K562 (cell line): ENCODE data around the gene MAZ. TPM values are rescaled to one million over a fixed set of nuclear protein-coding genes. Genes with fewer than 3 reads are reported as not detected.
A peak's percentile ranks its signal among the peaks of the same experiment; 100 is the strongest.

Experiments used
- ARNT ChIP-seq, 2 experiments: fragments of 450-650 bp; IDR thresholded peaks; 2 replicates each; pipeline ENCODE4 v1.6.1; 2016; ENCODE audit warnings: mild to moderate bottlenecking in 1 of 2
- ATF7 ChIP-seq: fragments of 450-650 bp; IDR thresholded peaks from 2 replicates; pipeline ENCODE4 v1.7.1; 2014; ENCODE audit warnings: mild to moderate bottlenecking, moderate library complexity
- CREBBP ChIP-seq: IDR thresholded peaks from one replicate; pipeline ENCODE4 v1.6.1; 2012; ENCODE audit warnings: low read depth, mild to moderate bottlenecking, control low read depth, inconsistent platforms, low read length
- GTF2F1 ChIP-seq: IDR thresholded peaks from 2 replicates; pipeline ENCODE4 v1.6.1; 2011; ENCODE audit warnings: low read depth, low read length, improper control_type of control experiment
- HES1 ChIP-seq: fragments of 450-650 bp; IDR thresholded peaks from 2 replicates; pipeline ENCODE4 v1.6.1; 2016; ENCODE audit warnings: low read depth, mild to moderate bottlenecking, moderate library complexity
- HIVEP1 ChIP-seq: fragments of 250-450 bp; sonication (Bioruptor Pico); IDR thresholded peaks from 2 replicates; pipeline ENCODE4 v1.4.0; 2020; ENCODE audit warnings: mild to moderate bottlenecking
- HMGN3 ChIP-seq: IDR thresholded peaks from 2 replicates; pipeline ENCODE4 v1.6.1; 2011; ENCODE audit warnings: borderline replicate concordance, low read depth, mild to moderate bottlenecking, mixed read lengths, low read length; ENCODE audit not compliant: insufficient read length; ENCODE audit errors: extremely low read depth
- IFI16 ChIP-seq: fragments of 250-450 bp; sonication (Bioruptor Pico); IDR thresholded peaks from 2 replicates; pipeline ENCODE4 v2.1.2; 2022; ENCODE audit warnings: mild to moderate bottlenecking, inconsistent platforms
- L3MBTL2 ChIP-seq: fragments of 450-650 bp; IDR thresholded peaks from 2 replicates; pipeline ENCODE4 v1.6.1; 2016; ENCODE audit warnings: mild to moderate bottlenecking, moderate library complexity
- NELFE ChIP-seq: IDR thresholded peaks from 2 replicates; pipeline ENCODE4 v1.6.1; 2011; ENCODE audit warnings: mild to moderate bottlenecking; ENCODE audit not compliant: insufficient read depth, insufficient read length
- NFATC3 ChIP-seq: fragments of 450-650 bp; IDR thresholded peaks from 2 replicates; pipeline ENCODE4 v1.6.1; 2017; ENCODE audit warnings: mild to moderate bottlenecking
- NFRKB ChIP-seq: fragments of 450-650 bp; IDR thresholded peaks from 2 replicates; pipeline ENCODE4 v1.6.1; 2016; ENCODE audit warnings: low read depth
- NR2C2 ChIP-seq, 2 experiments: fragments of 200-800 bp in 1 of 2; sonication (Bioruptor generic) in 1 of 2; sonication (generic) in 1 of 2; formaldehyde crosslinking in 1 of 2; IDR thresholded peaks; 2 replicates each; pipeline versions ENCODE4 v1.6.1 to v1.8.0; 2016 to 2022; ENCODE audit warnings: mild to moderate bottlenecking in 1 of 2, missing compliant biosample characterization in 1 of 2, missing genetic modification characterization in 1 of 2, missing genetic modification reagents in 1 of 2
- RBFOX2 ChIP-seq: fragments of 200-400 bp; formaldehyde crosslinking; IDR thresholded peaks from 2 replicates; pipeline ENCODE4 v1.6.1; 2017; ENCODE audit warnings: low read depth, mild to moderate bottlenecking, low read length, moderate library complexity
- SMAD3 ChIP-seq: fragments of 450-650 bp; formaldehyde crosslinking; conservative IDR thresholded peaks from 2 replicates; pipeline ENCODE4 v1.4.0; 2020; ENCODE audit warnings: mild to moderate bottlenecking
- STAT6 ChIP-seq: sonication (generic); formaldehyde crosslinking; IDR thresholded peaks from 2 replicates; pipeline ENCODE4 v1.8.1; 2023; ENCODE audit warnings: mild to moderate bottlenecking, missing genetic modification reagents
- THAP7 ChIP-seq: fragments of 250-450 bp; sonication (Bioruptor Pico); IDR thresholded peaks from 2 replicates; pipeline ENCODE4 v1.5.0; 2021
- THRAP3 ChIP-seq: fragments of 450-650 bp; IDR thresholded peaks from 2 replicates; pipeline ENCODE4 v1.6.1; 2016; ENCODE audit warnings: mild to moderate bottlenecking, inconsistent platforms, borderline replicate concordance
- polyA plus RNA-seq, 8 experiments: library from polyadenylated mRNA; depleted of rRNA in 4 of 8; stranded (reverse) in 5 of 8; unstranded in 3 of 8; fragments of >200 nt; fragmentation: Nextera tagmentation in 2 of 8; fragmentation: Illumina TruSeq in 1 of 8; extraction: Ambion mirVana in 2 of 8; extraction: Trizol in 1 of 8; gene quantifications; 2 replicates each; pipeline versions ENCODE4 v1.2.1 to v1.2.3, GENCODE V29; 2011 to 2014; ENCODE audit warnings: inconsistent platforms in 1 of 8, missing spikeins in 1 of 8
- total RNA-seq, 7 experiments: library from RNA; depleted of rRNA in 6 of 7; stranded (reverse); fragments of >200 nt in 6 of 7; fragmentation: Illumina TruSeq in 2 of 7; extraction: Trizol in 2 of 7; gene quantifications; 2 replicates each; pipeline versions ENCODE4 v1.2.1 to v1.2.3, GENCODE V29; 2011 to 2021; ENCODE audit warnings: low replicate concordance in 1 of 7
- TF ChIP-seq, protein P1 (sequence below): sonication (generic); formaldehyde crosslinking; IDR thresholded peaks from 2 replicates; pipeline ENCODE4 v1.8.0; 2023; ENCODE audit warnings: mild to moderate bottlenecking, missing genetic modification reagents

Gene MAZ
- total and polyA plus RNA-seq, 9 of the 15 experiments (the other 6 are each of a cell fraction or from before 2014, with no cell fraction given): 45.4 to 532 (median 250) TPM

DNA sequence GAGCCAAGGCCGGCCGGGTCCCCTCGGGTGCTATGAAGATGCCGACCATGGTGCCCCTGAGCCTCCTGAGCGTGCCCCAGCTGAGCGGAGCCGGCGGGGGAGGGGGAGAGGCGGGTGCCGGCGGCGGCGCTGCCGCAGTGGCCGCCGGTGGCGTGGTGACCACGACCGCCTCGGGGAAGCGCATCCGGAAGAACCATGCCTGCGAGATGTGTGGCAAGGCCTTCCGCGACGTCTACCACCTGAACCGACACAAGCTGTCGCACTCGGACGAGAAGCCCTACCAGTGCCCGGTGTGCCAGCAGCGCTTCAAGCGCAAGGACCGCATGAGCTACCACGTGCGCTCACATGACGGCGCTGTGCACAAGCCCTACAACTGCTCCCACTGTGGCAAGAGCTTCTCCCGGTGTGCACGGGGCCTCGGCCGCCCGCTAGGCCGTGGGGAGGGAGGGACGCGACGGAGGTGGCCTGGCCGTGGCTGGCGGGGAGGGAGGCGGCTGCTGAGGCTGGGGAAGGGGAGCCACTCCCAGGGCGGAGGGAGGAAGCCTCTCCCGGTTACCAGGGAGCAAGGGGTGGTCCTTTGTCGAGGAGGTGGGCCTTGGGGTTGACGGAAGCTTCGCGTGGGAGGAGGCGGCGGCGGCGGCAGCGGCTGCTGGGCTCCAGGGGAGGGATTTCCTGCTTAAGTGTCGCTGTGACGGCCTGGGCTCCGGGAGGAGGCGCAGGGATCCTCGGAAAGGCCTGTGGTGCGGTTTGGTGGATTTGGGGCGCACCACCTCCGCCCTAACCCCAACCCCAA is 1.3 kb downstream of the MAZ start (continued):
- TF ChIP-seq NELFE (no peak), L3MBTL2 (peak; percentile 98), GTF2F1 (no peak; the same call in 1 of the 2 replicates), HES1 (no peak), SMAD3 (CRISPR knock-in tag) (no peak), STAT6 (peak; percentile 81; the same call in 1 of the 2 replicates), NFRKB (no peak), THRAP3 (no peak), HIVEP1 (CRISPR knock-in tag) (0 out of 2 replicates have a peak, but pooled peaks have one; percentile 67), THAP7 (CRISPR knock-in tag) (no peak), NR2C2 (CRISPR knock-in tag; IDR thresholded peaks at IDR 0.05) (peak; percentile 48; the same call in 1 of the 2 replicates), NR2C2 (tag; IDR thresholded peaks at IDR 0.05) (peak; percentile 27; the same call in 1 of the 2 replicates), CREBBP (no peak), IFI16 (no peak), RBFOX2 (peak; percentile 93), NFATC3 (no peak), ARNT (IDR thresholded peaks at IDR 0.05) (no peak), ATF7 (no peak; the same call in 1 of the 2 replicates), HMGN3 (peak; percentile 83)
- TF ChIP-seq, protein P1, sequence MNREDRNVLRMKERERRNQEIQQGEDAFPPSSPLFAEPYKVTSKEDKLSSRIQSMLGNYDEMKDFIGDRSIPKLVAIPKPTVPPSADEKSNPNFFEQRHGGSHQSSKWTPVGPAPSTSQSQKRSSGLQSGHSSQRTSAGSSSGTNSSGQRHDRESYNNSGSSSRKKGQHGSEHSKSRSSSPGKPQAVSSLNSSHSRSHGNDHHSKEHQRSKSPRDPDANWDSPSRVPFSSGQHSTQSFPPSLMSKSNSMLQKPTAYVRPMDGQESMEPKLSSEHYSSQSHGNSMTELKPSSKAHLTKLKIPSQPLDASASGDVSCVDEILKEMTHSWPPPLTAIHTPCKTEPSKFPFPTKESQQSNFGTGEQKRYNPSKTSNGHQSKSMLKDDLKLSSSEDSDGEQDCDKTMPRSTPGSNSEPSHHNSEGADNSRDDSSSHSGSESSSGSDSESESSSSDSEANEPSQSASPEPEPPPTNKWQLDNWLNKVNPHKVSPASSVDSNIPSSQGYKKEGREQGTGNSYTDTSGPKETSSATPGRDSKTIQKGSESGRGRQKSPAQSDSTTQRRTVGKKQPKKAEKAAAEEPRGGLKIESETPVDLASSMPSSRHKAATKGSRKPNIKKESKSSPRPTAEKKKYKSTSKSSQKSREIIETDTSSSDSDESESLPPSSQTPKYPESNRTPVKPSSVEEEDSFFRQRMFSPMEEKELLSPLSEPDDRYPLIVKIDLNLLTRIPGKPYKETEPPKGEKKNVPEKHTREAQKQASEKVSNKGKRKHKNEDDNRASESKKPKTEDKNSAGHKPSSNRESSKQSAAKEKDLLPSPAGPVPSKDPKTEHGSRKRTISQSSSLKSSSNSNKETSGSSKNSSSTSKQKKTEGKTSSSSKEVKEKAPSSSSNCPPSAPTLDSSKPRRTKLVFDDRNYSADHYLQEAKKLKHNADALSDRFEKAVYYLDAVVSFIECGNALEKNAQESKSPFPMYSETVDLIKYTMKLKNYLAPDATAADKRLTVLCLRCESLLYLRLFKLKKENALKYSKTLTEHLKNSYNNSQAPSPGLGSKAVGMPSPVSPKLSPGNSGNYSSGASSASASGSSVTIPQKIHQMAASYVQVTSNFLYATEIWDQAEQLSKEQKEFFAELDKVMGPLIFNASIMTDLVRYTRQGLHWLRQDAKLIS (CRISPR knock-in tag): peak; percentile 91; the same call in 1 of the 2 replicates
